ENCODE results near the gene SAP30BP.

Gene SAP30BP

GRCh38 chr17:75740631-75741077 is 73.5 kb downstream of the SAP30BP start:
- TF ChIP-seq CTCF (IDR thresholded peaks at IDR 0.05; ENCODE audit: control insufficient read depth, extremely low read depth, insufficient read depth) = no peak
- no peak overlapping the region for H3K4me3 ChIP-seq (ENCODE audit: low read depth, low read length)
- DNase-seq (ENCODE audit: low read depth) = no peak

- H3K4me3 ChIP-seq (ENCODE audit: low read depth, low read length) = no peak overlapping the region
- TF ChIP-seq CTCF (IDR thresholded peaks at IDR 0.05; ENCODE audit: control insufficient read depth, extremely low read depth, insufficient read depth) = no peak
Measured at GRCh38 chr17:75742337-75742736, 75.2 kb downstream of the SAP30BP start.

GRCh38 chr17:75743625-75744206 is 76.6 kb downstream of the SAP30BP start:
- no peak for TF ChIP-seq CTCF (IDR thresholded peaks at IDR 0.05; ENCODE audit: control insufficient read depth, extremely low read depth, insufficient read depth)
- DNase-seq (ENCODE audit: low read depth) = no peak
- no peak overlapping the region for H3K4me3 ChIP-seq (ENCODE audit: low read depth, low read length)

More at GRCh38 chr17:75742337-75742736, 75.2 kb downstream of the SAP30BP start:
- DNase-seq (ENCODE audit: low read depth) = no peak

GRCh38 chr17:75748706-75749105 is 81.6 kb downstream of the SAP30BP start:
- no peak overlapping the region for H3K4me3 ChIP-seq (ENCODE audit: low read depth, low read length)
- no peak for TF ChIP-seq CTCF (IDR thresholded peaks at IDR 0.05; ENCODE audit: control insufficient read depth, extremely low read depth, insufficient read depth)
- DNase-seq (ENCODE audit: low read depth) = no peak

GRCh38 chr17:75749545-75750389 is 82.6 kb downstream of the SAP30BP start:
- TF ChIP-seq CTCF (IDR thresholded peaks at IDR 0.05; ENCODE audit: control insufficient read depth, extremely low read depth, insufficient read depth) = peak; percentile 84
- no peak overlapping the region for H3K4me3 ChIP-seq (ENCODE audit: low read depth, low read length)
- DNase-seq (ENCODE audit: low read depth) = no peak

- no peak for TF ChIP-seq CTCF (IDR thresholded peaks at IDR 0.05; ENCODE audit: control insufficient read depth, extremely low read depth, insufficient read depth)
Measured at GRCh38 chr17:75750661-75751423, 83.7 kb downstream of the SAP30BP start.

More at GRCh38 chr17:75750661-75751423, 83.7 kb downstream of the SAP30BP start:
- DNase-seq (ENCODE audit: low read depth) = no peak
- no peak overlapping the region for H3K4me3 ChIP-seq (ENCODE audit: low read depth, low read length)

Data from LNCaP clone FGC (cell line).